ENCODE measurements around the gene PRDX5.
A peak's percentile ranks its signal among the peaks of the same experiment; 100 is the strongest.

Gene PRDX5

GRCh38 chr11:64349404-64349803 is 31.5 kb downstream of the PRDX5 start:
- DNase-seq, result no peak

DNA sequence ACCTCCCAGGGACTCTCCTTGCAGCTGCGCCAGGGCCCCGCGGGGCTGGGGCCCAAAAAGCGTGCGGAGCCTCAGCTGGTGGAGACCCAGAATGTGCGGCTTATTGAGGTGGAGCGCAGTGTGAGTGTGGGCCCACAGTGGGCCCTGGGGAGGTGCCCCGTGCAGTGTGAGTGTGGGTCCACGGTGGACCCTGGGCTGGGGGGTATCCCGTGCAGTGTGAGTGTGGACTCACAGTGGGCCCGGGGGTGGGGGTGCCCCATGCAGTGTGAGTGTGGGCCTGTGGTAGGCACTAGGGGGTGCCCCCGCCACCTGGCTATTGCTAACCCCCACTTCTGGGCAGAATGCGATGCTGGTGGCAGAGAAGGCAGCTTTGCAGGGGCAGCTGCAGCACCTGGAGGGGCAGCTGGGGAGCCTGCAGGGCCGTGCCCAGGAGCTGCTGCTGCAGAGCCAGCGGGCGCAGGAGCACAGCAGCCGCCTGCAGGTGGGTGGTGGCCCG is 33.3 kb downstream of the PRDX5 start:
- no peak for DNase-seq

GRCh38 chr11:64352099-64352994 is 34.4 kb downstream of the PRDX5 start:
- peak in 1 of 2 experiments; percentile 52 for DNase-seq

GRCh38 chr11:64352995-64353714 is 35.2 kb downstream of the PRDX5 start:
- peak; percentile 83 to 85 for DNase-seq

- no peak for DNase-seq
Observed at GRCh38 chr11:64353715-64354506, 36.0 kb downstream of the PRDX5 start.

GRCh38 chr11:64355078-64355940 is 37.4 kb downstream of the PRDX5 start:
- peak; percentile 76 to 80 for DNase-seq

GRCh38 chr11:64356498-64357411 is 38.8 kb downstream of the PRDX5 start:
- peak; percentile 48 to 52 for DNase-seq

- DNase-seq, result no peak
Observed at GRCh38 chr11:64357446-64357845, 39.5 kb downstream of the PRDX5 start.

DNA sequence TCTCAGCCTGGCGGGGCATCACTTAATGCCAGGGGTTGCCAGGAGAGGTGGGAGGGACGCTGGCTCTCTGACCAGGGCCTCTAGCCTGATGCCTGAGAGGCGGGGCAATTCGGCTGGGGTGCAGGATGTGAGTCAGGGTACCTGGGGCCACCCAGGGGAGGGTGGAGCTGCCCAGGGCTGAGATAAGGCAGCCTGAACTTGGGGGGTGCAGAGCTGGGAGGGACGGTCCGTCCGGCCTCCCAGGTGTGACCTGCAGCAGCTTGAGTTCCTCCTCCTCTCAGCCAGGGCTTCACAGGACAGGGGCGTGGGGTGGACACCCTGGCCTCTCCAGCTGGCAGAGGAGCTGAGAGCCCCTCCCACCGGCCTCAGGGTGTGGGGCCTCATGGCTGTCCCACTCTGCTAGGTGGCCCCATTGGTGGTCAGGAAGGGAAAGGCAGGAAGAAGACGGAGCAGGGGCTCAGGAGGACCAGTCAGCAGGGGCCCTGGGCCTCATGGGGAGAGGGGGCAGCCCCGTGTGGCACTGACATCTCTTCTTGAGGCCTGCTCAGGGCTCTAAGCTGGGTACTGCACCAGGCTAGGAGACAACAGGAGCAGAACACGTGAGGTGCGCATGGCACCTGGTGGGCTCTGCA is 40.1 kb downstream of the PRDX5 start:
- no peak for DNase-seq

DNA sequence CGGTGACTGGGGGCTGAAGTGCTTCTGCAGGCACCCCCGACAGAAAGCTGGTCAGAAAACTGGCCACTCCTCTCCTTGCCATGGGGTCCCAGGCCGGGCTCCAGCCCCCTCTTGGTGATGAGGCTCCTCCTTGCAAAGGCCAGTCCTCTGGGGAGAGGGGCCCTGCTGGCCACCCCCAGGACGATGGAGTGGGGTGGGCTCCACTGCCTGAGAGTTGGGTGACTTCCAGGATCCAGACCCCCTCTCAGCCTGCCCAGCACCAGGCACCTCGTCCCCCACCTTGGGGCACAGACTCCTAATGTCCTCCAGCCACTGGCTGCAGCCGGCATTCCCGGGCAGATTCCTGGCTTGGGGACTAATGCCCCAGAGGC is 40.6 kb downstream of the PRDX5 start:
- DNase-seq, result no peak

- peak in 1 of 2 experiments; percentile 29 for DNase-seq
Observed at GRCh38 chr11:64358907-64359711, 41.2 kb downstream of the PRDX5 start, which contains the start of gene RPS6KA4. Gene RPS6KA4 (plus strand): TSS chr11:64359162. CDS start chr11:64359236, 74 bp downstream.

DNA sequence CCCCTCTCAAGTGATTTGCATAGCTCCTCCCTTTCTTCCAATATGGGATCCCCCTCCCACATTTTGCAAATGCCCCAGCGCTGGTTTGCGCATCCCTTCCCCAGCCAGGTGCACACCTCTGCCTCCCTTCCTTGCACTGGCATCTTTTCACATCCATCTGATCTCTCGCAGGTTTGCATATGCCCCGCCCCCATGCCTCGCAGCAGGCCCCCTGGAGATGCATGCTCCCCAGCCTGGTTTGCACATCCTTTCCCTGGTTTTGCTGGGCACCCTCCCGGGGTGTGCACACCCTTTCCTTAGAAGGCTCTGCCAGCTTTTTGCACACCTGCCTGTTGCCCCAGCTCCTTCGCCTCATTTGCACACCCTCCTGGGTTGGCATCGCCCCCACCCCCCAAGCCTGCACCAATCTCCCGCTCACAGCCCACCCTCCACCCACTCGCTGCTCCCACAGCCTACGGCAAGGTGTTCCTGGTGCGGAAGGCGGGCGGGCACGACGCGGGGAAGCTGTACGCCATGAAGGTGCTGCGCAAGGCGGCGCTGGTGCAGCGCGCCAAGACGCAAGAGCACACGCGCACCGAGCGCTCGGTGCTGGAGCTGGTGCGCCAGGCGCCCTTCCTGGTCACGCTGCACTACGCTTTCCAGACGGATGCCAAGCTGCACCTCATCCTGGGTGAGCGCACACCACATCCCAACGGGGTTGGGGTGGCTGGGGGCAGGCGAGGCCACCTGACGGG is 42.0 kb downstream of the PRDX5 start:
- no peak for DNase-seq

GRCh38 chr11:64360448-64360921 is 42.6 kb downstream of the PRDX5 start:
- no peak for DNase-seq

DNA sequence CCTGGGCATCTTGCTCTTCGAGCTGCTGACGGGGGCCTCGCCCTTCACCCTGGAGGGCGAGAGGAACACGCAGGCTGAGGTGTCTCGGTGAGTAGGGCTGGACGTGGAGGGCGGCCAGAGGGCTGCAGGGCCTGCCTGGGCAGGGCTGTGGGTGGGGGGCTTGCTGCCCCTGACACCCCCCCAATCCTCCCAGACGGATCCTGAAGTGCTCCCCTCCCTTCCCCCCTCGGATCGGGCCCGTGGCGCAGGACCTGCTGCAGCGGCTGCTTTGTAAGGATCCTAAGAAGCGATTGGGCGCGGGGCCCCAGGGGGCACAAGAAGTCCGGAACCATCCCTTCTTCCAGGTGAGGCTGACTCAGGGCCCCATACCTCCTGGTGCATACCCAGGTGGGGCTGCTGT is 43.7 kb downstream of the PRDX5 start:
- DNase-seq, result no peak

DNA sequence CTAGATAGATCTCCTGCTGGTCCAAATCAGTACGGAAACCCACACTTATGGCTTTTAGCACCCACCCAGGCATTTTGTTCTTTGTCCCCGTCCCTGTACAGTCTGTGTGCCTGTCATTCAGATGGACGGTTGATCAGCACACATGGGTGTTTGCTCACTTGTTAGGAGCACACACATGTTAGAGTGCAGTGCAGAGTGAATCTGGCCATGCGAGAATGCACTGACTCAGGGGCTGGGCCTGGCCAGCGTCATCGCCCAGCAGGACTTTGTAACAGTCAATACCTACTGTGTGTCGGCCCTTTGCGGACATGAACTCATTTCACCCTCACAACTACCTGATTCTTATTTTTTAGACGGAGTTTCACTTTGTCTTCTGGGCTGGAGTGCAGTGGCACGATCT is 44.4 kb downstream of the PRDX5 start:
- DNase-seq, result no peak

GRCh38 chr11:64364435-64364834 is 46.5 kb downstream of the PRDX5 start:
- no peak for DNase-seq

DNA sequence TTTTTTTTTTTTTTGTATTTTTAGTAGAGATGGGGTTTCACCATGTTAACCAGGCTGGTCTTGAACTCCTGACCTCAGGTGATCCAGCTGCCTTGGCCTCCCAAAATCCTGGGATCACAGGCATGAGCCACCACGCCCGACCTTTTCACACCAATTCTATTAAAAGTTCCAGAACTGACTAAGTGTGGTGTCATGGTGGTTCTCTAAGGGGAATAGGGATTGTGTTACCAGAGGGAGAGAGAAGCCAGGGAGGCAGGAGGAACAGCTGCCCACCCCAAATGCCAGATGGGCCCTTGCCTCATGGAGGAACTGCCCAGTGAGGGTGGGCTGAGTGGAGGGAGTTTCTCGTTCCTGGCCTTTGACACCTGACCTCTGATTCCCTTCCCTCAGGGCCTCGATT is 47.0 kb downstream of the PRDX5 start:
- no peak for DNase-seq

DNA sequence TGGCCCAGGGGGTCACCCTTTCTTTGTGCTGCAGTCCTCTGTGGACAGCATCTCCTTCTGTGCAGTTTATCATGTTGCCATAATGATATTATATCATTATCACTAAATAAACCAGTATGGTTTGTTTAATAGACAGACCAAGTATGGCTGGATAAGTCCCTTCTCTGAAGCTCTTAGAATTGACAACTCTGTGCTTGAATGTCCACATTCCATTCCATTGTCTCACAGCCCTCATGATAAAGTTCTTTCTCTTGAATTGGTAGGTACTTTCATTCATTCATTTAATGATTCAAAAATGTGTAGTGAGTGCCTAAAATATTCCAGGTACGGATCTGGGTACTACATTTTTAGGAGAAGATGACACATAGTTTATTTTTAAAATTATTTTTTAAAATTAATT is 48.8 kb downstream of the PRDX5 start:
- DNase-seq, result no peak
